ENCODE measurements around the gene S100G.

Gene S100G

DNA sequence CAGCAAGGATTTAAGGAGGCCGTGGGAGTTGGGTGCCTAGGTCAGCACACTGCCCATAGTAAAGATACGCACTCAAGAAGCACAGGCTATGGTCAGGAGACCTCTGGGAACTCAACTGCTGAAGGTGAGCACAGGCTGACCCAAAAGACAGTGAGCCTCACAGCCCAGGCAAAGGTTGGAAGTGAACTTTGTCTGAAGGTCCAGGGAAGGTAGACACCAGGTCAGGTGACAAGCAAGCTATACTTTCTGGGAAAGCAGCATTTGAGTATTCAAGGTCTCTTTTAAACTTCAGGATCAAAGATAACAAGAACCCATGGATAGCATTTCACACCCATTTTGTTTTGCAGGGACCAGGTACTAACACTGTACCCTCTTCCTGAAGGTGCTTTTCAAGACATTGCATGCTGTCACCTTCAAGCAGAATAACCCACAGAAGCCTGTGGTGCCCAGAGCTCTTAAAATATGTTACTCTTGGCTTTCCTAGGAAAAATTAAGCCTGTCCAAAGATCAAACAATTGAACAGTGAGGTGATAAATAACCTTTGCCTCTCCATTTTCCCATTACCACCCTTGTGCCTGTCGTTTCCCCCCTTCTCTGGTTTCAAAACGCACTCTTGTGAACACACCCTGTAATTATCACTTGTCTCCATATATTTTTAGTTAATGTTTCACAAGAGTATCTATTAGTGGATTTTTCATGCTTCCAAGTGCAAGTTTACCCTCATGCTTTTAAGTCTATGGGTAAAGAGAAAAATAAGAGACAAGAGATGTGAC is 3.4 kb upstream of the S100G start:
- DNase-seq (ENCODE audit: low read depth): no peak

DNA sequence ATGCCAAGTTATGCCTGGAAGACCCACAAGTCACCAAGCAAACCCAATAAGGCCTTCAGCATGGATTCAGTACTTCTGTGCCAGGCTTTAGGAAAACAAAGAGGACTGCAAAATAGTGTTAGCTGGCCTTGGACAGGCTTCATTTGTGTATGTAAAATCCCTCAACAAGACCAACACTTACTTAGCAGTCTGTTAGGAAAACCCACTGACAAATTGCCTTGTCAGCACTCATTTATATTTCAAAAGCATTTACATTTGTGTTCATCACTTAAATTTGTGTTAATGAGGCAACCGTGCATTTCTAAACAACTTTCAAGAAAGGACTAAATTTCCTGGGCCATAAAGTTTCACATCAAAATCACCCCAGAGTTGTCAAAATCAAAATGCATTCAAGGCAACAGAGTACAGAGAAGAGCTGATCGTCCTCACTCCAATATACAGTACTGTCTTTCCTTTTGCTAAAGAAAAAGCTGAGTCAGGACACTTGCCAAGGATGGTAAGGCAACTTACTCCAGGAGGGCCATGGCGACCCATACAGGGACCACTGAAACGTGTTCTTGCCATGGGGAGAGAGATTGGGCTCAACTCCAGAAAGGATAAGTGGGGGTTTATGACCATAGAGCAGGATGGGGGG is 1.6 kb downstream of the S100G start:
- no peak for DNase-seq (ENCODE audit: low read depth)

DNA sequence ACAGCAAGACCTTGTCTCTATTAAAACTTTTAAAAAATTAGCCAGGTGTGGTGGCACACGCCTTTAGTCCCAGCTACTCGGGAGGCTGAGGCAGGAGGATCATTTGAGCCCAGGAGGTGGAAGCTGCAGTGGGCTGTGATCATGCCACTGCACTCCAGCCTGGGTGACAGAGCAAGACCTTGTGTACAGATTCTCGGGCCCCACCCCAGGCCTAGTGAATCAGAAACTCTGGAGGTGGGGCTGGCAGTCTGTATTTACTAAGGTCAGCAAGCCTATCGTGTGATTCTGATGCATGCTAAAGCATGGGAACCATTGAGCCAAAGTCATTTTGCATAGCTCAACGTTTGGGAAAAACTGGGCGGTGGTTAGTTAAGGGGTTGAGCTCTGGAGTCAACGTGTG is 3.5 kb downstream of the S100G start:
- no peak for DNase-seq (ENCODE audit: low read depth)

DNA sequence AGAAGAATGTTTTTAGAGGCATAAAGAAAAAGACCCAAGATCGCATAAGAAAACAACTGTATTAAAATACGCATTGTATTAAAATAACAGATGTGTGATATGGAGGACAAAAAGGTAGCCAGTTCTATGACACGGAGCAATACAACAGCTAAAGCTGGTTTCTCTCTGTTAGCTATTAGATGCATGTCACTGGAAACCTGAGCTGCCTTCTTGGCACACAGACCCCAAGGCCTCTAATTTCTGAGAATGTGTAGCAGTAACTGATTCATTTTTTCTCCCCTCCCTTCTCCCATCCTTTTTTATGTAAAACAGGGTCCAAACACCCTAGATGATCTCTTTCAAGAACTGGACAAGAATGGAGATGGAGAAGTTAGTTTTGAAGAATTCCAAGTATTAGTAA is 4.1 kb downstream of the S100G start:
- DNase-seq (ENCODE audit: low read depth): no peak

DNA sequence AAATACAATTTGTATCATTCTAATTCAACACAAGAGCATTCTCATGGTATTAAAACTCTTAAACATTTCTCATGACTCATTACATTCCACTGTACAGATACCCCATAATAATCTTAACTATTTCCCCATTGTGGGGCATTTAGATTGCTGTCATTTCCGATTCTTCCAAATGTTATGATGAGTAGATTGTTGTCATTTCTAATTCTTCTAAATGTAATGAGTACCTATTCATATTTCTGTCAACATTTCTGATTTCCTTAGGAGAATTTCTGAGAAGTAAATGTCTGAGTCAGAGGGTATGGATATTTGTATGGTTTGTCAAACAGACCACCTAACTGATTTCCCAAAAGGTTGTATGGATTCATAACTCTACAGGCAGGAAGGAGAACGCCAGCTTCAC is 8.3 kb downstream of the S100G start:
- no peak for DNase-seq (ENCODE audit: low read depth)

DNA sequence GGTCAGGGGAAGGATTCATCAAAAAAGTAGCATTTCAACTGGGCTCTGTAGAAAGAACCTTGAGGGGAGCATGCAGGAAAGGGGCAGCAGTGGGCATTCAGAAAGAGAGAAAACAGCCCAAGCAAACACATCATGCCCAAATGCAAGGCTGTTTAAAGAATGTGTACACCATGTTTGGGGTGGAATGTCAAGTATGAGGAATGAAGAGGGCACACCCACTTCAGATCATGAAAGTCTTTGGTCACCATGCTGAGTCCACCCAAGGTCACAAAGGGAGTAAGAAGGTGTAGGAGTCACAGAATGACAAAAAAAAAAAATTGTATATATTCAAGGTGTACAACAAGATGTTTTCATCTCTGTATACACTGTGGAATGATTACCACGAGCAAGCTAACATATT is 9.4 kb downstream of the S100G start:
- DNase-seq (ENCODE audit: low read depth): no peak

DNA sequence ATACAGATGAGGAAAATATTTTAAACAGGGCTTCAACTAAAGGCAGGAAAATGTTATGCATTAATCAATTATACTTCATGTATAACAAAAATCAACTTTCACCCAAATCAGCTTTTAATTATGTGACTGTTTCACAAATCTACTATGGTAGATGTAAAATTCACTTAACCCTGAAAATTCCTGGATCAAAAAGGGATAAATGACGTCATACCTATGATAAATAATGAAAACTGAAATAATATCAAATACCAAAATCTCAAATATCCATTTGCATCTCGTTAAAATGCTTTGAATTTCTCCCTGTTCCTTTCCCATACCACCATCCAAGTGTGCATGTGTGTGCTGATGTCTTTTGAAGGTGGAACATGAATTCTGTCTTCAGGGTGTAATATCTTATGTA is 11.5 kb downstream of the S100G start:
- no peak for DNase-seq (ENCODE audit: low read depth)

DNA sequence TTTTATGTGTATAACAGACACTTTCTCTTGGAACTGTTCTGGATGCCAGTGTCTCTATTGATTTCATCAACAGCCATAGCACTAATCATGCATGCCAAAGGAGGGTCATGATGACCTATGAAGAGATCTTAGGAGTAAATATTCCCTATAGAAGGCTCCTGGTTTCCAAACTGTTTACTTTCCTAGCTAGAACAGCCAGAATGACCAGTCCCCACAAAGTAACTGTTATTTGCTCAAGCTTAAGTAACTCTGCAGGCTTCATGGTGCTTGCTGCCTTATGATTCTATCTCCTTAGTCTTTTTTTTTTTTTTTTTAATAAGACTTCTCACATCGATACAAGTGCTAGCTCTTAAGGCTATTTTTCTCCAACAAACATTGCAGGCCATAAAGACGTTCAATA is 12.4 kb downstream of the S100G start:
- DNase-seq (ENCODE audit: low read depth): no peak

DNA sequence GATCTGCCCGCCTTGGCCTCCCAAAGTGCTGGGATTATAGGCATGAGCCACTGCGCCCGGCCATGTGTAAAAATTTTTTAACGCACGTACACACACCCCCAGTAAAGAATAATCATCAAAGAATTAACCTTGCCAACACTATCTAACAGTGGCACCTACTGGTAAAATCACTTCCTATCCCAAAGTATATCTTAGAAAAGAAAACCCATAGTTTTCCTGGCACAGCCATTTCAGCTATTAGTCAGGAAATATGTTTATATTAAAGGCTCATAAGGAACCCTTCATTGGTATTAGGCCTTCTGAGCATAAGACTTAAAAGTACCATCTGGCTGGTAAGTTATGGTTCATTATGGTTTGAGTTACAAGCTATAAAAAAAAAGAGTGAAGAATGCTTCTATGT is 14.1 kb downstream of the S100G start:
- DNase-seq (ENCODE audit: low read depth): no peak

DNA sequence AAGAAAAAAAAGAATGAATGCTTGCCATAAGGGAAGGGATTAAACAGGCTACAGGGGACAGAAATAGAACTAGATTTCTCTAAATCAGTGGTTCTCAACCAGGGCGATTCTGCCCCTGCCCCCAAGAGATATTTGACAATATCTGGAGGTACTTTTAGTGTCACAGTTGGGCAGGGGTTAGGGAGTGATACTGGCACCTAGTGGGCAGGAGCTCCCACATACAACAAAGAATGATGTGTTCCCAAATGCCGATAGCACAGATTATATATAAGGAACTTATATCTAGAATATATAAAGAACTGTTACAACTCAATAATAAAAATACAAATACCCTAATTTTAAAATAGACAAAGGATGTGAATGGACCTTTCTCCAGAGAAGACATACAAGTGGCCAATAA is 14.7 kb downstream of the S100G start:
- no peak for DNase-seq (ENCODE audit: low read depth)

DNA sequence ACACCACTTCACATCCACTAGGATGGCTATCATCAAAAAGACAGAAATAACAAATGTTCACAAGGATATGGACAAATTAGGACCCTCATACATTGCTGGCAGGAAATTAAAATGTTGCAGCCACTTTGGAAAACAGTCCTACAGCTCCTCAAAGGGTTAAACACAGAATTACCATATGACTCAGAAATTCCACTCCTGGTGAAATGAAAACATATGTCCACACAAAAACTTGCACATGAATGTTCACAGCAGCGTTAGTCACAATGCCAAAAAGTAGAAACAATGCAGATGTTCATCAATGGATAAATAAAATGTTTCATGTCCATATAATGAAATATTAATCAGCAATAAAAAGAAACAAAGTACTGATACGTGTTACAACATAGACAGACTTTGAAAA is 15.1 kb downstream of the S100G start:
- DNase-seq (ENCODE audit: low read depth): no peak

DNA sequence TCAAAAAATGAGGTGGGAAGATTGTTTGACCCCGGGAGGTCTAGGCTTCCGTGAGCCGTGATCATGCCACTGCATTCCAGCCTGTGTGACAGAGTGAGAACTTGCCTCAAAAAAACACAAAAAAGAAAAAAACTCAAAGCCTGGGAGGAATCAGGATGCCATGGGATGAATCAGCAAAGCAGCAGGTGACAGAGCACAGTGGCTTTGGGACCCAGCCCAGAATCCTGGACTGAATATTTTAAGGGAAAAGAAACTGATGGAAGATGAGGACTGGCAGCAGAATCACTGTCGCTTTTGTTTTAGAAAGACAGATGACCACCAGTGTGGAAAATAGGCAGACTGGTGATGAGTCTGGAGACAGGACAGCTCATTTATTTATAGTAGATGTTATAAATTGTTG is 16.6 kb downstream of the S100G start:
- DNase-seq (ENCODE audit: low read depth): no peak

DNA sequence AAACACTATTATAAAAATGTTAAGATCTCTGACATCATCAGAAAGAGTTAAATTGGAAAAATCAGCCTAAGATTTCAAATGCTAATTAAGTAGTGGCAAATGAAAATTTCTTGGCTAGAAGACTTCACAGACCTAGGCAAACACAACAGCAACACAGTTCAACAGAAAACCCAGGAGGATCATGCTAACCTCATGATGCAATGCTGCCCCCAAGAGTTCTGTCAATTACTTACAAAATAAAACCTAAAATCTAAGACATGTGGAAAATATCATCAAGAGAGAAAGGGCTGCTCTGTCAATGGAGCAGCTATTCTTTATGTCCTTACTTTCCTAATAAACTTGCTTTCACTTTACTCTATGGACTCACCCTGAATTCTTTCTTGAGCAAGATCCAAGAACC is 21.0 kb downstream of the S100G start:
- DNase-seq (ENCODE audit: low read depth): no peak

DNA sequence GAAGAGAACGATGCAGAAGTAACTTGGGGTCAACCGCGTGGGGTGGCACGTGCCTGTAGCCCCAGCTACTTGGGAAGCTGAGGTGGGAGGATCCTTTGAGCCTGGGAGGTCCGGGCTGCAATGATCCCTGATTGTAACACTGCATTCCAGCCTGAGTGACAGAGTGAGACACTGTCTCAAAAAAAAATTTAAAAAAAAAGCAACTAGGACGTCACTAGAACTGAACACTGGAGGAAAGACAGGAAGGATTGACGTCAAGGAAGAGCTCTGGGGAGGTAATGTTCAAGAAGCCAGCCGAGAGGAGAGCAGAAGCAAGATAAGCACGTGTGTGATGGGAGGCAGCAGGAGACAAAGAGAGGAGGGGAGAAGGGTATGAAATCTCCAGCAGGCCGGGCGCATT is 28.7 kb downstream of the S100G start:
- no peak for DNase-seq (ENCODE audit: low read depth)

DNA sequence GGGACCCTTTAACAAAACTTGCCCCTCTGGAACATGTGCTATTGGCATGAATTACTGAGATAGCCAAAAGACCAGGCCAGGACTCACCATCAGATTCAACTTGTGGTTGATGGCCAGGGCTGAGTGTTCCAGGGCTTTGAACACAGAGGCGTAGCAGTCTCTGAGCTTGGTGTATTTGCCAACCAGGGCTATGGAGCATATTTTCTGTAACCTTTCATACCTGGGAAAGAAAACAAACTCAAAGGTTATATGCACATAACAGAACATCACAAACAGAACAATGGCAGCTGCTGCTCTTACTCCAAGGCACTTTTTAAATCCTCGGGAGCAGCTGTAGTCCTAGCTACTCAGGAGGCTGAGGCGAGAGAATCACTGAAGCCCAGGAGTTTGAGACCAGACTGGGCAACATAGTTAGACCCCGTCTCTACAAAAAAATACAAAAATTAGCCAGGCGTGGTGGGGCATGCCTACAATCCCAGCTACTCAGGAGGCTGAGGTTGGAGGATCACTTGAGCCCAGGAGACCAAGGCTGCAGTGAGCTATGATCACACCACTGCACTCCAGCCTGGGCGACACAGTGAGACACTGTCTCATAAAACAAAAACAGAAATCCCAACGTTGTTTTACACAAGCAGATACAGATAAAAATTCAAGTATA is 33.2 kb downstream of the S100G start:
- DNase-seq (ENCODE audit: low read depth): no peak

DNA sequence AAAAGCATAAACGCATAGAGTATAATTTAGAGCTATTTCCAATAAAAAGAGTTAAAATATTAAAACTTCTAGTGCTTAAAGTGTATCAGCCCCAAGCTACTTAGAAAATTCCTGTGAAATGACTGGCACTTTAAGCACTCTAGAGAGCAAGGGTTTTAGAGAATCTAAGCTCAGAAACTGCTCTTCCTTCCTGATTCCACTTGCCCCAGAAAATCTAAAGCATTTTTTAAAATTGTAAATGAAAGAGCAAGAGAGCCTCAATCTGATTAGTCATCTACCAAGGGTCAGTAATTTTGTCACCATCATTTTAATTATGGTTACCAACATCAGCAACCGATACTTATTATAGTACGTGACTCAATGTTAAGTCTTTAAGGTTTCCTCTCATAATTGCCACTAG is 37.6 kb downstream of the S100G start:
- no peak for DNase-seq (ENCODE audit: low read depth)

DNA sequence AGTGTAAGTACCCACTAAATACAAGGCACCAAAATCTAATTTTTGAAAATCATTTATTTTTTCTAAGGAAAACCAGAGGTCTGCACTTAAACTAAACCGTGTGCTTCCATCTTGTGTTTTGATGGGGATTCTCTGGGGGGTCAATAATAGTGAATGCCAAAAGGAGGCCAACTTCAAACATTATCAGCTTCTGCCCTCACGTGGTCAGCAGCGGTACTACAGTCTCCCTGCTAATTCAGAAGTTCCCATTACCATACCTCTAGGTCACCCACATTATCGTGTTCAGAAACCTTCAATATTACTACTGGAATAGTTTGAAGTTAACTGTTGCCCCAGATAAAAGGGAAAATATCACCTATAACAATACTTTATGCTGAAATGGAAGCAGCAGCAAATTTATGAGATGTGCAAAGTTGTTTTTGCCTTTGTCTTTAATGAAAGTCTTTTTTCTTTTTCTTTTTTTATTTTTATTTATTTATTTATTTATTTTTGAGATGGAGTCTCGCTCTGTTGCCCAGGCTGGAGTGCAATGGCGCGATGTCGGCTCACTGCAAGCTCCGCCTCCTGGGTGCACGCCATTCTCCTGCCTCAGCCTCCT is 45.2 kb downstream of the S100G start:
- DNase-seq (ENCODE audit: low read depth): no peak

DNA sequence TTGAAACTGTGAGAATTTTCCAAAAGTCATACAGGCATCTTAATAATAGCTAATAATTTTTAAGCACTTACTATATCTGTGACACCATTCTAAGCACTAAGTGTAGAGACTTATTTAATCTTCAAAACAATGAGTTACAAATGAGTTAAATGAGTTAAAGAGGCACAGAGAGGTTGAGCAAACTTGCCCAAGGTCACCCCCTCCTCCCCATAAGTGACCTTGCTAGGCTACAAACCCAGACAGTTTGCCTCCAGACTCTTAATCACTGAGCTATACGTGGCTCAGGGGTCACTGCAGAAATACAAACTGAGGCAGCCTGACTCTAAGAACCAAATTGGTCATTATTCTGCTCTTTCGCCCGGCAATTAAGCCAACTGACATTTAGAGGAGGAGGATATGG is 47.0 kb downstream of the S100G start:
- DNase-seq (ENCODE audit: low read depth): no peak

DNA sequence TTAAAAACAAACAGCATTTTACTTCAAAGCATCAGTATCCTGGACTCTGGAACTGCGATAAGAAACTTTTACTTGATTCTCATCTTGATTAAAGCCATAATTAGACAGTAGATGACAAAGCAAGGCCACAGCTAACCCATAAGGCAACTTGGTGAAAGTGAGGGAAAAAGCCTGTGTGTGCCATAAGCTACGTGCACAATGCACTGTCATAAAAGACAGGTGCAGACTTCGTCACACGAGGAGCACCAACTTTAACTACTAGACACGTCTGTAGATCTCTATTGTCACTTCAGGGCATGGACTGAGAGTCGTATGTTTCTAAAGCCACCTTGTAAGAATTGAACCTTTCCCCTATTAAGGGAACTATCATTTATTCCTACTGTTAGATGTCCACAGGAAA is 49.4 kb downstream of the S100G start:
- no peak for DNase-seq (ENCODE audit: low read depth)

DNA sequence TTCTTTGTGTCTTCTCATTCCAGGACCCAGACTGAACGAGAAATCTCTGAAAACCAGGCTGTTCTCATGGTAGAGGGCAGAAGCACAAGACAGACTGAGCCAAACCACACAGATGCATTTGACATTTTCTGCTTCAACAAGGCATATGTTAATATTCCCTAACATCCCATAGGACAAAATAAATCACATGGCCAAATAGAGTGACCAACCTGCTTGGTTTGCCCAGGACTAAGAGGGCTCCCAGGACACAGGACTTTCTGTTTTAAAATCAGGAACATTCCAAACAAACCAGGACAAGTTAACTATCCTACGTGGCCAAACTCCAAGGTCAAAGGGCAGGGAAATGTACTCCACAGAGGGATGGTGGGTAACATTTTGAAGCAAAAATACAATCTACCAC is 50.8 kb downstream of the S100G start:
- DNase-seq (ENCODE audit: low read depth): no peak

DNA sequence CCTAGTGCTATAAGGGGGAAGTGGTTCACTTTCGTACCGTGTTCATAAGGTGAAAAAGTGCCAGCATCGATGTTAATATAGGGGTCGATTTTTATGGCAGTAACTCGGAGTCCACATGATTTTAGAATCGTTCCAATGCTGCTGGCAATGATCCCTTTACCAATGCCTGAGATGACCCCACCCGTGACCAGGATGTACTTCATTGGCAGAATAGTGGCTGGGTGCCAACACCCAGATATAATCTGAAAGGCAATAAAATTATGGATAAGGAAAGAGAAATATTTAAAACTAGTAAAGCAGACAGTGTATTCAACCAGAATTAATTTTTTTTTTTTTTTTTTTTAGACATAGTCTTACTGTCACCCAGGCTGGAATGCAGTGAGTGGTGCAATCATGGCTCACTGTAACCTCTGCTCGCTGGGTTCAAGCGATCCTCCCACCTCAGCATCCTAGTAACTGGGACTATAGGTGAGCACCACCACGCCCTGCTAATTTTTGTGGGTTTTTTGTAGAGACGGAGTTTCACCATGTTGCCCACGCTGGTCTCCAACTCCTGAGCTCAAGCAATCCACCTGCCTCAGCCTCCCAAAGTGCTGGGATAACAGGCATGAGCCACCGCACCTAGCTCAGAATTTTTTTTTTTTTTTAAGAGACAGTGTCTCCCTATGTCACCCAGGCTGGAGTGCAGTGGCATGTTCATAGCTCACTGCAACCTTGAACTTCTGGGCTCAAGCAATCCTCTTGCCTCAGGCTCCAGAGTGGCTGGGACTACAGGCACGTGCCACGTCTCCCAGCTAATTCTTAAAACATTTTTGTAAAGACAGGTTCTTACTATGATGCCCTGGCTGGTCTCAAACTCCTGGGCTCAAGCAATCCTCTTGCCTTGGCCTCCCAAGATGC is 53.0 kb downstream of the S100G start:
- DNase-seq (ENCODE audit: low read depth): no peak
